H1 (cell line): ENCODE results near the gene DSCAM. TPM values are rescaled to one million over a fixed set of nuclear protein-coding genes. Genes with fewer than 3 reads are reported as not detected.

Experiments used
- microRNA-seq, 2 experiments: library from miRNA; unstranded; fragments of <30 nt; microRNA quantifications; one replicate each; pipeline versions ENCODE4 to v1.2.0, GENCODE V29; 2016 to 2020; ENCODE audit warnings: borderline microRNAs expressed in 2 of 2, borderline number of aligned reads in 2 of 2, borderline replicate concordance in 1 of 2
- polyA plus RNA-seq, 7 experiments: library from polyadenylated mRNA; depleted of rRNA in 3 of 7; stranded (reverse) in 5 of 7; unstranded in 2 of 7; fragments of >200 nt in 5 of 7; fragments of 200-250 nt in 2 of 7; gene quantifications; 1 replicate in 5 of 7; 2 replicates in 1 of 7; 4 replicates in 1 of 7; pipeline versions ENCODE4 v1.2.1 to v1.2.3, GENCODE V29; 2011 to 2013; ENCODE audit warnings: missing spikeins in 2 of 7, mixed read lengths in 2 of 7
- small RNA-seq: library from polyadenylated mRNA; stranded (forward); fragments of <200 nt; extraction: miRNeasy Mini kit (QIAGEN cat#:217004); gene quantifications from one replicate; pipeline ENCODE3, GENCODE V24; 2013; ENCODE audit not compliant: insufficient read depth
- total RNA-seq: library from RNA; stranded (reverse); fragmentation: NEBNext Ultra II Directional; extraction: Animal tissue kit (Norgen Biotek cat#: 25700); gene quantifications from 2 replicates; pipeline ENCODE4 v1.2.1, GENCODE V29; 2021

DSCAM gene
- total and polyA plus RNA-seq, 2 of the 8 experiments (the other 6 are each of a cell fraction or from before 2014, with no cell fraction given) = 0.02 to 0.15 TPM

Small RNA genes within 50 kb of the gene (microRNA-seq; reads per million reads assigned to microRNA genes)
- 0 reads per million in 2 experiments for gene MIR4760

Small RNA genes within 50 kb of the gene (small RNA-seq; reads per million reads assigned to genes)
- gene MIR4760 = not detected
- gene RF00432 = not detected
